ENCODE data around the gene DHRS4. TPM values are rescaled to one million over a fixed set of nuclear protein-coding genes. Genes with fewer than 3 reads are reported as not detected.

Gene DHRS4
- total and polyA plus RNA-seq, 2 of the 13 experiments (the other 11 are each of a cell fraction or from before 2014, with no cell fraction given): 23.9 to 45.1 TPM

GRCh38 chr14:23953464-23954278 is at the start of gene DHRS4 (continued):
- peak; percentile 82 for TF ChIP-seq HNRNPLL (IDR thresholded peaks at IDR 0.05; ENCODE audit: low read depth, low read length, poor library complexity, severe bottlenecking)
- TF ChIP-seq SNAPC5 (CRISPR knock-in tag; IDR thresholded peaks at IDR 0.05; ENCODE audit: borderline replicate concordance): peak; percentile 80; the same call in 1 of the 2 replicates
- TF ChIP-seq EZH2 (conservative IDR thresholded peaks at IDR 0.05; ENCODE audit: low read depth, low read length): no peak
- TF ChIP-seq BORCS8-MEF2B (CRISPR knock-in tag; IDR thresholded peaks at IDR 0.05): peak; percentile 76
- peak; percentile 80 for TF ChIP-seq ZBTB33 (CRISPR knock-in tag; IDR thresholded peaks at IDR 0.05)
- no peak for TF ChIP-seq ATM (IDR thresholded peaks at IDR 0.05; ENCODE audit: borderline replicate concordance)
- TF ChIP-seq BCLAF1 (IDR thresholded peaks at IDR 0.05): no peak
- peak; percentile 98 for TF ChIP-seq ZNF547 (CRISPR knock-in tag; IDR thresholded peaks at IDR 0.05)
- peak; percentile 63; the same call in 1 of the 2 replicates for TF ChIP-seq ZBTB1 (CRISPR knock-in tag; IDR thresholded peaks at IDR 0.05; ENCODE audit: borderline replicate concordance)
- no peak; the same call in 1 of the 2 replicates for TF ChIP-seq ZSCAN30 (CRISPR knock-in tag; IDR thresholded peaks at IDR 0.05)
- peak; percentile 88 for TF ChIP-seq SKI (IDR thresholded peaks at IDR 0.05; ENCODE audit: partially characterized antibody)
- TF ChIP-seq ZBTB40 (IDR thresholded peaks at IDR 0.05): no peak
- TF ChIP-seq ZBTB40 (CRISPR knock-in tag; IDR thresholded peaks at IDR 0.05): peak; percentile 92
- TF ChIP-seq PHF21A (CRISPR knock-in tag; IDR thresholded peaks at IDR 0.05): peak; percentile 91
- no peak; the same call in 1 of the 2 replicates for TF ChIP-seq NFIB (CRISPR knock-in tag; IDR thresholded peaks at IDR 0.05; ENCODE audit: borderline replicate concordance)
